HG03280 (cell line): ENCODE results near the gene TSFM.
"Not testable (repeated sequence)": the region's sequence is repeated elsewhere in the genome, so short reads cannot be mapped to it uniquely, and the experiment has no call there.

Source experiments
- ATAC-seq: cut with Tn5 transposase; IDR thresholded peaks from one replicate; pipeline ENCODE4 v1.9.1; 2021; ENCODE audit warnings: mild to moderate bottlenecking, moderate library complexity; ENCODE audit not compliant: unreplicated experiment

The TSFM gene

DNA sequence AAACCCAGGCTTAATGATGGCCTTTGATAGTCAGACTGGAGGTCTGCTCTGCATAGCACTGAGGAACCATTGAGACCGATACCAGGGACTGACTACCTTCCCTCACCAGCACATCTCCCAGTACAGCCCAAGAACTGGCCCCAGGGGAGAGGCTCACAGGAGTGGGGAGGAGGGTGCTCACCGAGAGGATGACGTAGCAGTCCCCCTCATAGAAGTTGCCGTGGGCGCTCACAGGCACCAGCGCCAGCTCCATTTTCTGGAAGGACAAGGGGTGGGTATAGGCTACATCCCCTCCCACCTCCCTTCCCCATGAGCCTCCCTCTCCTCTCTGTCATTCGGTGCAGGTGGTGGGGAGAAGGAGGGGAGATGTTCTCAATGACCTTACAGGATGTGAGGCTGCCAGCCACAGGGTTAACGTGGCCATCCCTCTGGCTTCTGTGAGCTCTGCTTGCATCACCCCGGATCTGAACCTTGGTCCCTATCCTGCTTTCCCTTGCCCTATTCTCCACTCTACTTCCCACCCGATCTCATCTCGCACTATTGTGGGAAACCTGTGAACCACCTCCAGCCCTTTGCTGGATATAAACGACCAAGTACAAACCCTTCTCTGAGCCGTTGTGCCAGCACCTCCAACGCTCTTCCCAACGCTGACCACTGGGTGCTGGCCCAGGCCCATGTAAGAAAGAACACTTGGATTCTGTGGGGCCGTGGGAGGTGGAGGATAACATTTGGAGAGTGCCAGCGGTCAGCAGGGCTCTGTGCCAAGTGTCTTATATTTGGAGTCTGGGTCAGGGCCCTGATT is 31.6 kb downstream of the TSFM start:
- ATAC-seq, result no peak

DNA sequence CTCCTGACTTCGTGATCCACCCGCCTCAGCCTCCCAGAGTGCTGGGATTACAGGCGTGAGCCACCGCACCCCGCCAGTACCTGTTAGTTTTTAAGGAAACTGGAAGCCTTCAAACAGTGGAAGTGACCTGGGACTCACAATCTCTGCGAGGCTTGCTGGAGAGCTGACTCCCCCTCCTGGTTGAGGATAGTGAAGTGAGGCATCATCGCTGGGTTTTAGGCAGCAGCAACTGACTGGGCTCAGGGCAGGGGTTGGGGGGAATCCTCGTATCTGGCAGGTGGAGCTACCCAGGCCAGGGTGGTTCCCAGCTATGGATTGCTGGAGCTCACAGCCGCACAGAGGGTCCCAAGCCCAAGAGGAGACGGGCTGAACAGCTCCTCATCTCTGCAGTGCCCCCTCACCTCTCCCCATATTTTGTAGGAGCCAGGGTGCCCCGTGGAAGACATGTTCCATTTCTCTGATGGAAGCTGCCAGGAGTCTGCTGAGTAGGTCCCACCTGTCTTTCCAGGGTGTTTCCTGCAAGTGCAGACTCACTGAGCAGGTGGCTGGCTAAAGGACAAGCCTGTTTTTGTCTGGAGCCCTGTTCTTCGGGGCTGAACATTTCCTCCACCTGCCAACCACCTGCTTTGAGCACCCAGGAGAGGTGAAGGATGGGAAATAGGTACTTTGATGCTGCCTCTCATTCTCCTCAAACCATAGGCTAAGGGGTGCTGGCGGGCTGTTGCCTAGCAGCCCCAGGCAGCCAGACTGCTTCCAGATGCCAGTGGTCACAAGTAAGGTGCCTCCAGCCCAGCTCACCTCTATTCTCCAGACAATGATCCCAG is 32.8 kb downstream of the TSFM start:
- no peak for ATAC-seq

DNA sequence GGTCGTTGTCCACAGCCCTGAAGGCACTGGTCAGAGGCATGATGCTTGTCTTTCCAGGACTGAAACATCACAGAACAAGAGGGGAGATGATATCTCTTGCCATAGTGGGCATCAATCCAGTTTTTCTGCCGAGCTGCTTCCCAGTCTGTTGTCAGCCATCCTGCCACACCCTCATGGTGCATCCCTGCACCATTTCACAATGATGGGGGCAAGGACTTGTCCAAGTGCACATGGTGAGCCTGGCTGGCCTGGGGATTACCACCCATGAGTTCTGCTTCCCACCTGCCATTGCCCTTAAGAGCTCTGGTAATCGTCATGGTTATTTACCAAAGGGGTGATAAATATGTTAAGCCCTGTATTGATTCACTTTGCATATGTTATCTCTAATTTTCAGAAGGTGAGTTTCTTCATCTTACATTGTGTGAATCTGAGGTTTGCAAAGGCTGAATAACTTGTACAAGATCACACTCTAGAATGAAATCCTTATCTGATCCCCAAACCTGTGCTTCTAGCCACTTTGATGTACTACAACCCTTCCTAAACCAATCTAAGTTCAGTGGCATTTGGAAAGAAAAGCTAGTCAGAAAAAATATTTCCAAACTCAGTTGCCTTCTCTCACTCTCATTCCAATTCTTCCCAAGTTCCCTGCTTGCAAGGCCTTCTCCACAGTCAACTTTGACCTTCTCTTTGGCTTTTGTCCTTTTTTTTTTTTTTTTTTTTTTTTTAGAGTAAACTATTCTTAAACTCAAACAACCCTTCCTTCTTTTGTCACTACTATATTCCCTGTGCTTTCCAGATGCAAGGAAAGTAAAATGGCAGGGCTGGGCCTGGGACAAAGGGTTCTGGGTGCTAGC is 33.6 kb downstream of the TSFM start:
- ATAC-seq, result no peak

DNA sequence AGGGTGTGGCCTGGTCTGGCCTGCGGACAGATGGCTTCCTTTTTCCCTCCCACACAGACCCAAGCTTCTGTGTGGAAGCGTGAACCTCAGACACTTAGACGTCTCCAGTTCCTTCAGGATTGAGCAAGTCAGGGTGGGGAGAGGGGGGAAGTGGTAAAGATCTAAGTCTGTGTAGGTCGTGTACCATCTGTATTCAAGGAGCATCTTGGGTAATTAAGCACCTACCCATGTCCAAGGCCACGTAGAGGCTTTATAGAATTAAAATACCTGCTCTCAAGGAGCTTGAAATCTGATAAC is 34.2 kb downstream of the TSFM start:
- no peak for ATAC-seq

DNA sequence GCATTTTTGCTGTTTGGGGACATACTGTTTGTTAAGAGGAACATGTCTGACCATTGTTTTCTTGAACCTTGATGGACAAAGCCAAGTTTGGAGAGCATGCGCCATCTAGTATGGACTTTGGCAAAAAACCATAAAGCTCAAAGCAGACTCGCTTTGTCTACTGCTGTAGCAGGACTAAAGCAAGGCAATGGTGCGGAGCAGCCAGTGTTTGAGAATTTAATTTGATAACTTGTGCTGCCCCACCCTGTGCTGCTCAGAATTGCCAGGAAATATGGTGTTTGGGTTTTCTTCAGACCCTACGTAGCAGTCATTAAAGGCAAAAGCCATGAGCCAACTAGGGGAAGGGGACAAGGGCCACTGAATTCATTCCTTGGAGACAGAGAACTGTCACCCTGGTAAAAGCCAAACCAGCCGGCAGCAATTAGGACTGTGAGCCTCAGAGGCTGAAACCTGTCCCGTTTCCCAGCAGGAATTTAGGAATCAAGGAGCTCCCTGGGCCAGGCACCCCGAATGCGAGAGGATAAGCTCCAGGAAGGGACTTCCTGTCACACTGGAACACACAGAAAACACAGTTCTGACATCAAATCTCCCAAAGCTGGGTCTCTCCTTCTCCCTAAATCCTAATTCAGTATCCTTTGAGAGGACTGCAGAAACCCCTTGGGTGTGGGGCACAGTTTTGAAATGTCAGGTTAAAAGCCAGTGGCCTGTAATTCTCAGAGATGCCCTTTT is 34.8 kb downstream of the TSFM start:
- ATAC-seq, result no peak

DNA sequence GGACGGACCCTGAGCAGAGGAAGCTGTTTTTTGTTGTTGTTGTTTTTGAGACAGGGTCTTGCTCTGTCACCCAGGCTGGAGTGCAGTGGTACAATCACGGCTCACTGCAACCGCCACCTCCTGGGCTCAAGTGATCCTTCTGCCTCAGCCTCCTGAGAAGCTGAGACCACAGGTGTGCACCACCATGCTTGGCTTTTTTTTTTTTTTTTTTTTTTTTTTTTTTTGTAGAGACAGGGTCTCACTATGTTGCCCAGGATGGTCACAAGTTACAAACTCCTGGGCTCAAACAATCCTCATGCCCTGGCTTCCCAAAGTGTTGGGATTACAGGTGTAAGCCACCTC is 35.4 kb downstream of the TSFM start:
- not testable (repeated sequence) for ATAC-seq

DNA sequence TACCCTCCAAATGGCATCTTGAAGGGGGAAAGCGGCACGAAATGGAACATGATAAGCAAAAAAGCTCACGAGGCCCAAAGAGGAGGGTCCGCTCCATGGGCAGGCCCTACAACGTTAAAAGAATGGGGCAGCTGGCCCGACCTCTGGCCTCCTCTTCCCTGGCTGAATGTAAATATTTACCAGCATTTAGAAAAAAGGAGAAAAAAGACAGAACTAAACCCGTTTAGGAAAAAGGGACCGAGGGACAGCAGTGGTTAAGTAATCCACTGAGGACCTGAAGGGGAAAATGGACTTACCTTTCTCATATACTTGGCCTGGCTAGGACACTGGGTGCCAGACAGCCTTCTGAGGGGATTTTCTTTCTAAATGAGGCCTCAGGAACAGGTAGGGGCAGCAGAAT is 37.5 kb downstream of the TSFM start:
- not testable (repeated sequence) for ATAC-seq

DNA sequence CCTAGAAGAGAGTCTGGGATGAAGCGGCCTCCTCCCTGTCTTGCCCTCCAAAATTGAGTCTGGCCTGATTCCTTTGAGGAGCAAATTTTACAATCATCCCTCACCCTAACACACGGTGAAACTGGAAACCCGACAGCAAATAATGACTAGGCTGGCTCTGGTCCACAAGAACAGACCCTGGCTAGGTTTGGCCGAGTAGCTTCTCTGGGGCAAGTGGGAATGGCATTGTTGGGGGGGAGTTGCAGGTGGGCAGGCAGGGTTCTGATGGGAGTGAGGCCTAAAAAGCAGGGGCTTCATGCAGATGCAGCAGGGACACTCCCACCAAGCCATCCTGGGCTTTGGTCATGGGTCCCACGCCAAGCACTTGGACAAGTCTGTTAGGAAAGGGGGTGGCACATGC is 38.4 kb downstream of the TSFM start:
- ATAC-seq, result not testable (repeated sequence)

DNA sequence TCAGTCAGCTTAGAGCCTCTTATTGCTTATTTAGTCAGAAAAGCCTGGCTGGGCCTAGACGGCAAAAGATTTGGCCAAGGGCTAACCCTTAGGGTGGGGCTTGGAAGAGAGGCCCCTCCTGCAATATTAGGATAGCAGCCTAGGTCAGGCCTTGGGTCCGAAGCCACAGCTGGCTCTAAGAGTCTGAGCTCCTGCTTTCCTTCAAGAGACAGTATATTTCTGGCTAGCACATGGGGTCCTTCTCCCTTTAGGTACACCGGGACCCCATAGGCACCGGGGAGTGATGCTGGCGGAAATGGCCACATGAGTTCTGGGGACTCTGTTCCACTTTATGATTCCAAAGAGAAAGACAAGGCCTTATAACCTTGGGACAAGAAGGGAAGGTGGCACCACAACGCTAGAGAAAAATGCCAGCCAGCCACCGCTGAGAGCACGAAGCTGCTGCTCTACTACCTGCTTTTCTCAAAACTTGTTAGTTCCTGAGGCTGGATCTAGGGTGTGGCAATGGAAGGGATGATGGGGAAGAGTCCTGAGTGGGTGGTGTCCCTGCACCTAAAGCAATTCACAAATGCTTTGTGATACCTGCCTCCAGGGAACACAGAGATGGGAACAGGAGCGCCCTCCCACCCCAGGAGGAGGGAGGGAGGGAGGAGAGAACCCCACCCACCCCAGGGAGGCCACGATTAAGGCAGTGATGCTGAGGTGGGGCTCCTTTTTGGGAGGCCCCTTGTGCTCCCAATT is 39.1 kb downstream of the TSFM start:
- ATAC-seq, result no peak

DNA sequence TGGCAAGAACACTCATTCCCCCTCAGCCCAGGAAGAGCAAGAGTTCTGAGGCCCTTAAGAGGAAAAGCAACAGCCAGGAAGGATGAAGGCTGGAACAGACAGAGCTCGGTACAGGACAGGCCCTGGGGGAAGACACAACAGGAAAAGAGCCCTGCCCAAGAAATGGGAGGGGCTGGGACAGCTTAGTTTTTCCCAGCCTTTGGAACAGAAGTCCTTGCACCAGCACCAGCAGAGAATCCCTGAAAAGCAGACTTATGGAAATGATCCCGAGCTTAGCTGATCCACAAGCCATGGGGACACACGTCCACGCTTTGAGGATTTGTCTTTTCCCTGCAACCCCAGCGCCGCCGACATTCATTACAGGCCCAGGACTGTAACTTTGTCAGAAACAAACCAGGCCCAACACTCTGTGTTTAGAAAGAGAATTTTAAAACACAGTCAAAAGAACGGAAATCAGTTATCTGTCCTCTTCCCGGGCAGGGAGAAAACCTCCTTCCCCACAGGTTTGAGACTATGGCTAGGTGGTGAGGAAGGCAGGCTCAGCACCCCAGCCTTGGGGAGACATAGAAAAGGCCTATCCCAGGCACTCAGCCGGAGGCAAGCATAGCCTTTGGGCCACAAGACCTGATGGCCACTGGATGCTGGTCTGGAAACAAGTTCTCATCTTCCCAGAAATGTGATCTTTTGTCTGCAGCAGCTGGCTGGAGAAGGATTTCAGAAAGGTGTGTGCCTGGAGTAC is 40.0 kb downstream of the TSFM start:
- ATAC-seq, result no peak

DNA sequence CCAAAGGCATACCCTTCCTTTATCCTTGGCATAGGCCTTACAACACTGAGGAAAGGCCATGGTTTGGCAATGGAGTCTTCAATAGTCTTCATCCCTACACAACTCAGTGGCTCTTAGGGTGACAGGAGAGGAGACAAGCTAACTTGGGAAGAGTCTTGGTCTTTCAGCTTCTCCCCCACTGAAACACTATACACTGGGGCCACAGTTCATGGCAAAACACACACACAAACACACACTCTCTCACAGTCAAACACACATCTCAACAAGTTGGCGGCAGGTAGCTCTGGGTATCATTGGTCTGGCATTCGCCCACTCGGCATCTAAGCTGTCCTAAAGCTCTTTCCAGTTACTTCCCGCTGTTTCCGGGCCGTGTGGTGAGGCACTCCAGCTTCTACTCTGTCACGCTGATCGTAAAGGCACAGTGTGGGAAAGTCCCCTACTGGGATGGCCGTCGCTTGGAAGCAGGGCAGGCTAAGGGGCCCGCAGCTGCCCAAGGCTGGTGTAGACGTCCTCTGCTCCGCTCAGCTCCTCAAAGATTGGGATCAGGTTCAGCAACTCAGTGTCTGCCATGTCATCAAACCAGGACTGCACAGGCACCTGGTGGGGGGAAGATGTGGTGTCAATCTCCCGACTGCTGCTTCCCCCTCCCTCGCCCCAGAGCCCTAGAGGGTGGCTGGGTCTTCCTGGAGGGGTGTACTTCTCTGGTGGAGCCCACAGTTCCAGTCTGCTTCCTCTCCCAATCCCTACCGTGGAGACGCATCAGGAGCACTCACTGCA is 40.7 kb downstream of the TSFM start:
- no peak for ATAC-seq

DNA sequence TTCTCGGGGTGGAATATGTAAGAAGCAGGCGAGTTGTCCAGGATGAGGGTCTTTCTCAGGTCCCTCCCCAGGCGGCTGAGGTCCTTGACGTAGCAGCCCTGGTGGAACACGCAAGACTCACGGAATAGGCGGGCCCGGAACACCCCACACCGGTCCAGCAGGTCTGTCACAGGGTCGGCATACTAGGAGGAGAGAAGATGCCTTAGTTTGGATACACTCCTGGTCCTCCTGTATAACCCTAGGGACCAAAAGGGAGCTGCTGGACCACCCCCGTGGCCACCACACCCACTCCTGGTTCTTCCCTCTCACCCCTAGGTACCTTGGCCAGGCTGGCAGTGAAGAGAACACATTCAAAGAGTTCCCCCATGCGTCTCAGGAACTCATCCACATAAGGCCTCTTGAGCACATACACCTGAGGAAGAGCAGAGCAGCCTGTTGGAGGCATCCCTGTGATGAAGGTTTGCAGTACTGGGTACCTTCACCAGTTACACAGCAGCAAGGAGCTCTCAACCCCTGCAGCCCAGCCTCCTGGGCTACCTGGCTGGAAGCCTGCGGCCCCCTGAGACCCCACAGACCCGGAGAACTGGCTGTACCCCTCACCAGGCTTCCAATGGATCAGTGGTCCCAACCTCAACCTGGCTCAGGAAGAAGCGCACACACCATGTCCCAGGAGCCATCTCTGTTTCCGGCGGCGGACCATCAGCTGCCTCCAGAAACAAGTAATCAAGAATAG is 41.5 kb downstream of the TSFM start:
- no peak for ATAC-seq

DNA sequence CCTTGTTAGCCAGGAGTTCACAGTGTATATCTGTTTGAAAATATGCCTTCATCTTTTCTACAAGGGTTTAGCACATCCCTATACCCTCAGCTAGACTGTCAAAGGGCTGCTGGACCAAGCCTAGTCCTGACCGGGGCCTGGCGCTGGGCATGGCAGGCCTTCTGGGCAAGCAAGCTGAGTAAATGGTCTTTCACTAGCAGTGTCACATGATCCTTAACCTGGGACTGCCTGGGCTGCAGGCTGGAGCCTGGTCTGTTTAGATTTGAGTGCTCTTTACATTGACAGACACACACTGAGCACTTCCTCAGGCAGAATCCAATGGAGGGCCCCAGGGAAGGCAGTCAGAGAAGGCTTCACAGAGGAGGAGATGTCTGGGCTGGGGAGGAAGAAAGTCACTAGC is 42.9 kb downstream of the TSFM start:
- no peak for ATAC-seq

DNA sequence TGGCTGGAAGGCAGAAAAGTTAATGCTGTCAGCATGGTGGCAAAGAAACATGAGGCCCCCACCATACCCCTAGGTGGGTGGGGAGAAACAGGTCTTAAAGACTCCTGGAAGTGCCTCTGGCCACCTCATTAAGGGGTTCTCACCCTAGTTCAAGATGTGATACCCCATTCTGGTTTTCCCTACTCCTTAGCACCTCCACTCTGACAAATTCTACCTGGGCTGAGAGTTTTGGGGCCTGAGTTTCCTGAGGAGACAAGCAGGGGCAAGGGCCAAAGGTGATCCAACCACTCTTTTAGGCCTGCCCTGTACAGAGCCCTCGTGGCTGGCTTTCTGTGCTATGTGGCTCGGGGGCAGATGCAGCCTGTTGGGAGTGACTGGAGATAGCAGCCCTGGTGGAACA is 43.8 kb downstream of the TSFM start:
- ATAC-seq, result no peak

DNA sequence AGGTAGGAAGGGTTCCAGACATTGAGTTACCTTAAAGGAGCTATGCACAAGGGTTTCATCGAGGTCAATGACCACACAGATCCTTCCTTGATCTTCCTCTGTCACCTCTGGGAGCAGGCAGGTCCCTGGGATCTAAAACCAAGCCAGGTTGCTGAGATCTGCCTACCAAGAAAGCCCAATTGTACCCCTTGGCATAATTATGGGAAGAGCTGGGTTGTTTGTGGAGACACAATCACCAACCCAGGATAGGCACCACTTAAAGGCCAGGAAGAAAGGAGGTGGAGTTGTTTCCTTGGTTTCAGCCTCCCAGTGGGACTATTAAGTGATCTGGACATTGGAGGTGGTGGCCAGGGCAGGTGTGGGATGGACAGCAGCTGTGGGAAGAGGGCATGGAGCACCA is 44.4 kb downstream of the TSFM start:
- ATAC-seq, result no peak

DNA sequence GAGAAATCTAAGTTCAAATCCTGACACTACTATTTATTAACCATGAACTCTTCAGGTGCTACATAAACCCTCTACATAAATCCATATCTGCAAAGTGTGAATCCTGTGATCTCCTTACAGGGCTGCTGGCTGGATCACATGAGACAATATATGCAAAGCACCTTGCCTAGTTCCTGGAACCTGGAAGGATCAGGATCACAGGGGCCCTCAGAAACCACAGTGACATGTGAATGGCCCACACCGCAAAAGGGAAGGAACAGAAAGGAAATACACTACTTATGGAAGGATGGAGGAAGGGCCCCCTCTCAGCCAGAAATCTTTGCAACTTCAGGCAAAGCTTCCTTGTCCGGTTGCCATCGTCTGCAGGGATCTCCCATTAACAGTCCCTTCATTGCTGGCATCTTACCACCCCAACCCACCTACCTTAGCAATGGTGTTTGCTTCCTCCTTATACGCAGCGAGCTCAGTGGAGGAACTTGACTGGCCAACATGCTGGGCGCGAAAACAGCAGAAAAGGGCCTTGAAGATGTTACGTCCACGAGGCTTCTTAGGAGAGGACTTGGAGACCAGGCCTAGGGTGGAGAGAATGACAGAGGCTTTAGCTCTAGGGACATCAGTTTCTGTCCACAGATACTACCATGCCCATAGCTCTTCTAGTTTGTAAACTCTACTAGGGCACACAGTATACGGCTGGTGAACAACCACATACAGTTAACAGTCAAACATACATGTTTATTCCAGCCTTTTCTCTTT is 46.6 kb downstream of the TSFM start:
- no peak for ATAC-seq

DNA sequence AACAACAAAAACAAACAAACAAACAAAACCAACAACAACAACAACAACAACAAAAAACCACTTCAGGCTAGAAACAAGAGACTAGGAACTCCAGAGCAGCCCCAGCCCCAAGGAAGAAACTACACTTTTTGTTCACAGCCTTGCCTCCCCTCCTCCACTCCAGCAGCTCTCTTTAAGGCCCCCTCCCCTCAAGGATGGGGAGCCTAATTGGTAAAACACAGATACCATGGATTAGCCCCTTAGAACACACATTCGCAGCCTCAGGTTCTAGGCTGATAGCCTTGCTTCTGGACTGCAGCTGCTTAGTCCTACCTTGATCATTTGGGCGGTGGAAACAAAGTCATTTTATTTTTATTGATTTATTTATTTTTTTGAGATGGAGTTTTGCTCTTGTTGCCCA is 47.8 kb downstream of the TSFM start:
- no peak for ATAC-seq

DNA sequence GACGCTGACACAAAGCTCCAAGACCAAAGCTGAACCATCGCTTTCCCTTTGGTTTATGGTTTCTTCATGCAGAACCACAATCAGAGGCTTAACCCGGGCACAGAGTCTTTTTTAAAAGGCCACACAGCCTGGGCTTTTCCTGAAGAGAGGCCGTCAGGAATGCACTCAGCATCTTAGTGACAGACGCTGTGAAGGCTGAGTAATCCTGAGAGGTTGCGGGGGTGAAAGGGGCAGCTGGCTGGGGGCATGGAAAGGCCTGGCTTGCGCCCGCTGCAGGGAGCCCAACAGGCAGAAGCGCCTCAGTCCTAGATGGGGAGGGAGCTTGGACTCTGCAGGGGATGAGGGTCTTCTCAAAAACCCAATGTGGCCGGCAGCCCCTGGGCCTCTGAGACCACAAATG is 50.4 kb downstream of the TSFM start:
- no peak for ATAC-seq
